IPS DF 4.7 (cell line): Measurements from ENCODE around the gene SLC16A6.
"Not testable (repeated sequence)": the region's sequence is repeated elsewhere in the genome, so short reads cannot be mapped to it uniquely, and the experiment has no call there.

Experiments
- DNase-seq: peaks from one replicate; pipeline ENCODE4 v3.0.0-alpha.2; 2013; ENCODE audit warnings: low spot score; ENCODE audit errors: extremely low read depth

Gene SLC16A6

GRCh38 chr17:68290268-68290954 lies 516 bp downstream of the SLC16A6 start:
- DNase-seq = no peak

- no peak for DNase-seq
These were observed 1.0 kb downstream of the SLC16A6 start for GRCh38 chr17:68289936-68290267.

- DNase-seq = no peak
These were observed 1.5 kb downstream of the SLC16A6 start for GRCh38 chr17:68289473-68289872.

- DNase-seq = no peak
These were observed 2.1 kb downstream of the SLC16A6 start for GRCh38 chr17:68288804-68289203.

GRCh38 chr17:68288375-68288774 lies 2.6 kb downstream of the SLC16A6 start:
- no peak for DNase-seq

GRCh38 chr17:68281965-68282364 lies 9.0 kb downstream of the SLC16A6 start:
- DNase-seq = not testable (repeated sequence)

- no peak for DNase-seq
These were observed 13.1 kb downstream of the SLC16A6 start for GRCh38 chr17:68277807-68278206.

GRCh38 chr17:68276339-68276738 lies 14.6 kb downstream of the SLC16A6 start:
- not testable (repeated sequence) for DNase-seq

GRCh38 chr17:68273722-68274121 lies 17.2 kb downstream of the SLC16A6 start:
- DNase-seq = no peak

GRCh38 chr17:68265833-68266232 lies 25.1 kb downstream of the SLC16A6 start:
- DNase-seq = not testable (repeated sequence)

- DNase-seq = not testable (repeated sequence)
These were observed 27.7 kb downstream of the SLC16A6 start for GRCh38 chr17:68263101-68263681.

- DNase-seq = not testable (repeated sequence)
These were observed 28.5 kb downstream of the SLC16A6 start for GRCh38 chr17:68262467-68262866.

- DNase-seq = no peak
These were observed 30.7 kb downstream of the SLC16A6 start for GRCh38 chr17:68260051-68260762.

- not testable (repeated sequence) for DNase-seq
These were observed 31.3 kb downstream of the SLC16A6 start for GRCh38 chr17:68259648-68259951.

GRCh38 chr17:68258890-68259647 lies 31.9 kb downstream of the SLC16A6 start:
- DNase-seq = not testable (repeated sequence)

- DNase-seq = no peak
These were observed 33.0 kb downstream of the SLC16A6 start for GRCh38 chr17:68257934-68258333.

- DNase-seq = not testable (repeated sequence)
These were observed 34.2 kb downstream of the SLC16A6 start for GRCh38 chr17:68256701-68257100.

GRCh38 chr17:68255731-68256538 lies 35.0 kb downstream of the SLC16A6 start:
- no peak for DNase-seq

- no peak for DNase-seq
These were observed 35.8 kb downstream of the SLC16A6 start for GRCh38 chr17:68255151-68255550.

- DNase-seq = not testable (repeated sequence)
These were observed 37.5 kb downstream of the SLC16A6 start for GRCh38 chr17:68253426-68253825.

- DNase-seq = no peak
These were observed 41.6 kb downstream of the SLC16A6 start for GRCh38 chr17:68249354-68249765.
